ENCODE results near the gene TMA7.
A peak's percentile ranks its signal among the peaks of the same experiment; 100 is the strongest.

Gene TMA7

DNA sequence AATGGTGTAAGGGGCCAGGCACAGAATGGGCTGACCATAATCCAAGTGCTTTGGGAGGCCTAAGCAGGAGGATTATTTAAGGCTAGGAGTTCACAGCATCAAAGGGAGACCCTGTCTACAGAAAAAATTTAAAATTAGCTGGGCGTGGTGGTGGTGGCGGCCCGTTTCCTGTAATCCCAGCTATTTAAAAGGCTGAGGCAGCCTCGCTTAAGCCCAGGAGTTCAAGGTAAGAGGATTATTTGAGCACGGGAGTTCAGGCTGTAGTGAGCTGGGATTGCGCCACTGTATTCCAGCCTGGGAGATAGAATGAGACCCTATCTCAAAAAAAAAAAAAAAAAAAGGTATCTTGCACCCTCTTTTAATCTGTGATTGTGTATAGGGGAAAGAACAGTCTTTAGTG, 1.9 kb downstream of the TMA7 start:
- no peak for DNase-seq (ENCODE audit: low read depth)
- peak overlapping the region; percentile 87 for H3K4me3 ChIP-seq (ENCODE audit: low read length)
- TF ChIP-seq, protein P1, sequence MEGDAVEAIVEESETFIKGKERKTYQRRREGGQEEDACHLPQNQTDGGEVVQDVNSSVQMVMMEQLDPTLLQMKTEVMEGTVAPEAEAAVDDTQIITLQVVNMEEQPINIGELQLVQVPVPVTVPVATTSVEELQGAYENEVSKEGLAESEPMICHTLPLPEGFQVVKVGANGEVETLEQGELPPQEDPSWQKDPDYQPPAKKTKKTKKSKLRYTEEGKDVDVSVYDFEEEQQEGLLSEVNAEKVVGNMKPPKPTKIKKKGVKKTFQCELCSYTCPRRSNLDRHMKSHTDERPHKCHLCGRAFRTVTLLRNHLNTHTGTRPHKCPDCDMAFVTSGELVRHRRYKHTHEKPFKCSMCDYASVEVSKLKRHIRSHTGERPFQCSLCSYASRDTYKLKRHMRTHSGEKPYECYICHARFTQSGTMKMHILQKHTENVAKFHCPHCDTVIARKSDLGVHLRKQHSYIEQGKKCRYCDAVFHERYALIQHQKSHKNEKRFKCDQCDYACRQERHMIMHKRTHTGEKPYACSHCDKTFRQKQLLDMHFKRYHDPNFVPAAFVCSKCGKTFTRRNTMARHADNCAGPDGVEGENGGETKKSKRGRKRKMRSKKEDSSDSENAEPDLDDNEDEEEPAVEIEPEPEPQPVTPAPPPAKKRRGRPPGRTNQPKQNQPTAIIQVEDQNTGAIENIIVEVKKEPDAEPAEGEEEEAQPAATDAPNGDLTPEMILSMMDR (conservative IDR thresholded peaks at IDR 0.05; ENCODE audit: low read depth, low read length): no peak

DNA sequence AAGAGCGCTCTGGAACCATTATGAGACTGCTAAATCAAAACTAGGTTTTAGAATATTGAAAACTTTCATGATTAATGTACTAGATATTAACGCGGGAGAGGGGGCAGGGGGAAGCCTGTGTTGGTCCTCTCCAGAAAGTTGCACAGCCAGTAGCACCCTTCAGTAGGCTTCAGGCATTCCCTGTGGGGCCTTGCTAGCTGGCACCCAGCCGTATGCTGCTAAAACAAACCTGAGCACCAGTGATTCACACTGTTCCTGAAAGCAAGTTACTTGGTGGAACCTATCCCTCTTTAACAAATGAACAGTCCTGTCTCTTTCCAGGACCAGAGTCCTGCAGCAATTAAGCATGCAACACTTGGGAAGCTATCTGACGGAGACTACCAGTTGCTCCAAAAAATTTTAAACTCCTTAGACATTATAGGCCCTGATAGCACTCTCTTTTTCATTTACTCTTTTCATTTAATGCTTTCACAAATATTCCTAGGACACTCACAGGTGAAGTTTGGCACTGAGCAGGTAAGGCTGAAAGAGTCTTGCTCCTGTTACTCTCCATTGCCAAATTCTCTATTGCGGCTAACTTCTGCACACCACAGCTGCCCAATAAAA, 5.3 kb downstream of the TMA7 start:
- TF ChIP-seq, protein P1 (conservative IDR thresholded peaks at IDR 0.05; ENCODE audit: low read depth, low read length): no peak
- no peak for DNase-seq (ENCODE audit: low read depth)
- peak overlapping the region; percentile 92 for H3K4me3 ChIP-seq (ENCODE audit: low read length)

DNA sequence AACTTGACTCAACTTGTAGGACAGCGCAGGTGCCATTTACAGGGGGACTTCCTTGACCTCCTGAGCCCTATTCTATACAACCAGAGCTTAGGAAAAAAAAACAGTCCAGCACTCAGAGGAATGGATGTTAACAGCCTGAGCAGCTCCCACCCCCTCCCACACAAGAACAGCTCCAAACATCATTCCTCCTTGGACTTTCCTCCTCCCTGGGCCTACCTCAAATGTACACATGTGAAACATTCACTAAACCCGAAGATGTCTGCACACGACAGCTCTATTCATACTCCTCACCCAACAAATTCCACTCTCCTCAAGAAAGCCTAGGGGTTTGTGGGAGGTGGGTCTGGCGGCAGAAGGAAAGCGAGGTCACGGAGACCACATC, 6.0 kb downstream of the TMA7 start:
- DNase-seq (ENCODE audit: low read depth): no peak
- peak overlapping the region; percentile 92 for H3K4me3 ChIP-seq (ENCODE audit: low read length)
- TF ChIP-seq, protein P1 (conservative IDR thresholded peaks at IDR 0.05; ENCODE audit: low read depth, low read length): no peak

DNA sequence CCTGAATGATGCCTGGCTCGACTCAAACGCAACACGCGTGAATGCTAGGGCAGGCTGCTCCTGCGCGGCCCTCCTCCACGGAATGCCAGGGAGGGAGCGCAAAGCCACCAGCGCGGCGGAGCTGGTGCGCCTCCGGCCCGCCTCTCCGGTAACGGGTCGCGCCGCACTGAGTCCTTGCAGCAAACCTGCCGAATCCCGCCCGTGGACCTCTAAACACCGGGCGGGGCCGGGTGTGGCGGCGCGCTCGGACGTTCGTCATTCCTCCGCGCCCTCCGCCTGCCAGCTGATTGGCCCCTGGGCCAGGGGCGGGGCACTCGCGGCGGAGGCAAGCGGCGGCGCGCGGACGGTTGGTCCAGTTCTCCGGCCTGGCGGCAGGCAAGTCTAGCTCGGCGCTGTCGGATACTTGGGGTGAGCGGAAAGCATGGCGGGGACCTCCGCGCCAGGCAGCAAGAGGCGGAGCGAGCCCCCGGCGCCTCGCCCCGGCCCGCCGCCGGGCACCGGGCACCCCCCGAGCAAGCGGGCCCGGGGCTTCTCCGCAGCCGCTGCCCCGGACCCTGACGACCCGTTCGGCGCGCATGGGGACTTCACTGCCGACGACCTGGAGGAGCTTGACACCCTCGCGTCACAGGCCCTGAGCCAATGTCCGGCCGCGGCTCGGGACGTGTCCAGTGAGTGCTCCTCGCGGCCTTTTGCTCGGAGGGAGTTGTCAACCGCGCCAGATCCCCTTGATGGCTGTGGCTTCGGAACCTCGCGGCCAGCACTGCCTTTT, 6.6 kb downstream of the TMA7 start, which contains the start of gene ATRIP:
Gene ATRIP (plus strand): TSS at position 313 of the 769 bp plus-strand sequence. CDS start 109 bp downstream, at position 422.
- TF ChIP-seq, protein P1 (conservative IDR thresholded peaks at IDR 0.05; ENCODE audit: low read depth, low read length): no peak
- peak within 1 kb of the TSS; percentile 92 for H3K4me3 ChIP-seq (ENCODE audit: low read length)
- no peak for DNase-seq (ENCODE audit: low read depth)

DNA sequence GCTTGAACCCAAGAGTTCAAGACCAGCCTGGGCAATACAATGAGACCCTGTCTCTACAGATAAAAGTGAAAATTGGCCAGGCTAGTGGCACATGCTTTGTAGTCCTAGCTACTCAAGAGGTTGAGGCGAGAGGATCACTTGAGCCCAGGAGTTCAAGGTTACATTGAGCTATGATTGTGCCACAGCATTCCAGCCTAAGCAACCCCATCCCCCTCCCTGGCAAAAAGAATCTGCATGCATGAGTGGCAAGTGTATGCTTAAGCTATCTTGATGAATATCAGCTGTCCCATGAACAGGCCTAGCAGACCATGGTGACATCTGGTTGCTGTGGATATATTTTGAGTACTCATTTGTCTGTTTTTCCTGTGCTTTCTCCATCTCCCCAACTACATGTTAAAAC, 11.2 kb downstream of the TMA7 start:
- no peak for DNase-seq (ENCODE audit: low read depth)
- H3K4me3 ChIP-seq (ENCODE audit: low read length): no peak overlapping the region
- TF ChIP-seq, protein P1 (conservative IDR thresholded peaks at IDR 0.05; ENCODE audit: low read depth, low read length): no peak

DNA sequence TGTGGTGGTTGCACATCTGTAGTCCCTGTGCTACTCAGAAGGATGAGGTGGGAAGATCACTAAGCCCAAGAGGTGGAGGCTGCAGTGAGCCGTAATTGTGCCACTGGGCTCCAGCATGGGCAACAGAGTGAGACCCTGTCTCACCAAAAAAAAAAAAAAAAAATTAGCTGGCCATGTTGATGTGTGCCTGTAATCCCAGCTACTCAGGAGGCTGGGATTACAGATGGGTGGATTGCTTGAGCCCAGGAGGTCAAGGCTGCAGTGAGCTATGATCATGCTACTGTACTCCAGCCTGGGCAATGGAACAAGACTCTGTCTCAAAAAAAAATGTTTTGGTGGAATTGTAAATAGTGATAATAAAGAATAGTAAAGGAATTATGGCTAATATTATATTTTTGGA, 16.4 kb downstream of the TMA7 start:
- TF ChIP-seq, protein P1 (conservative IDR thresholded peaks at IDR 0.05; ENCODE audit: low read depth, low read length): no peak
- H3K4me3 ChIP-seq (ENCODE audit: low read length): no peak overlapping the region
- DNase-seq (ENCODE audit: low read depth): no peak

DNA sequence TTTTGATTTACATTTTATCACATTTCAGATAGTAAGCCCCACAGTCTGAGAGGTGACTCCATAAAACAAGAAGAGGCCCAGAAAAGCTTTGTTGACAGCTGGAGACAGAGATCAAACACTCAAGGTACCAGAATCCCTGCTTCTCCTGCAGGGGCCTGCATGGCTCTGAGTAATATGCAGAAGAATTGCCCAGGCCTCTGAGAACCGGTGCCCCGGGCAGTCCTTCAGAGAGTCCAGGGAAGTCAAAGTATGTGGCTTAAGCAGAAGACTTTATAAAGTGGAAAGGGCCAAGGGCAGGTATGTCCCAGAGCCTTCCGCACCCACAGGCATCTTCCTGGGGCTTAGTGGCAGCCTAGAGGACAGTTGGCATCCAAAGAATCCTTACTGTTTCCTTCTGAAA, 19.3 kb downstream of the TMA7 start:
- no peak overlapping the region for H3K4me3 ChIP-seq (ENCODE audit: low read length)
- no peak for DNase-seq (ENCODE audit: low read depth)
- TF ChIP-seq, protein P1 (conservative IDR thresholded peaks at IDR 0.05; ENCODE audit: low read depth, low read length): no peak

All from retinal pigment epithelial cell (primary cell).